ENCODE data around the gene ERCC3. TPM values are rescaled to one million over a fixed set of nuclear protein-coding genes. Genes with fewer than 3 reads are reported as not detected.

ERCC3 gene
- total RNA-seq, 1 donor from 2014 or later, result 22.4 TPM

DNA sequence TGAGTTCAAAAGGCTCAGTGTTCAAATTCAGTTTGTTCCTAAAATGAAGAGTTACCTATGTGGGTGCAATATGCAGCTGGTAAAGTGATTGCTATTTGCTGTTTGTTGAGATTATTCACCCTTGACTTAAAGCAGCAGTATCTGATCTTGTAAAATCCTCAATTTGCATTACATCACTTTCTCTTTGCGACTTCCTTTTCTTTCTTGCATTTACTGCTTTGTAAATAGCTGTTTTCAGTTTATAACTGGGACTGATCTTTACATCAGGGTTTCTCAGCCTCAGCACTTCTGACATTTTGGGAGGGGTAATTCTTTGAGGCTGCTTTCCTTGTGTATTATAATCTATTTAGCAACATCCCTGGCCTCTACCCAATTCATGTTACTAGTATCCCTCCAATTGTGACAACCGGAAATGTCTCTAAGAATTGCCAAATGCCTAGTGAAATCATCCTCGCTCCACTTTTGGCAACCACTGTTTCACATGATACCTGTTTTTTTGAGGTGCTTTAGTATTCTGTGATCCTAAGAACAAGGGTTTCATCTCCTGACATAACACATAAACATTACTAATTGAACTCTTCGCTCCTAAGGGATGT is 12.1 kb upstream of the ERCC3 start:
- H3K9me3 ChIP-seq (replicated peaks), result no peaks in the 10 kb centered on the region
- no peak overlapping the region for H3K27ac ChIP-seq (replicated peaks)
- no peak for DNase-seq
- TF ChIP-seq, protein P1, sequence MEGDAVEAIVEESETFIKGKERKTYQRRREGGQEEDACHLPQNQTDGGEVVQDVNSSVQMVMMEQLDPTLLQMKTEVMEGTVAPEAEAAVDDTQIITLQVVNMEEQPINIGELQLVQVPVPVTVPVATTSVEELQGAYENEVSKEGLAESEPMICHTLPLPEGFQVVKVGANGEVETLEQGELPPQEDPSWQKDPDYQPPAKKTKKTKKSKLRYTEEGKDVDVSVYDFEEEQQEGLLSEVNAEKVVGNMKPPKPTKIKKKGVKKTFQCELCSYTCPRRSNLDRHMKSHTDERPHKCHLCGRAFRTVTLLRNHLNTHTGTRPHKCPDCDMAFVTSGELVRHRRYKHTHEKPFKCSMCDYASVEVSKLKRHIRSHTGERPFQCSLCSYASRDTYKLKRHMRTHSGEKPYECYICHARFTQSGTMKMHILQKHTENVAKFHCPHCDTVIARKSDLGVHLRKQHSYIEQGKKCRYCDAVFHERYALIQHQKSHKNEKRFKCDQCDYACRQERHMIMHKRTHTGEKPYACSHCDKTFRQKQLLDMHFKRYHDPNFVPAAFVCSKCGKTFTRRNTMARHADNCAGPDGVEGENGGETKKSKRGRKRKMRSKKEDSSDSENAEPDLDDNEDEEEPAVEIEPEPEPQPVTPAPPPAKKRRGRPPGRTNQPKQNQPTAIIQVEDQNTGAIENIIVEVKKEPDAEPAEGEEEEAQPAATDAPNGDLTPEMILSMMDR (IDR thresholded peaks at IDR 0.05; ENCODE audit: borderline replicate concordance), result no peak
- H3K4me3 ChIP-seq, result no peak overlapping the region
- H3K27me3 ChIP-seq (ENCODE audit: low read depth), result no peaks in the 10 kb centered on the region
- intact Hi-C loops (cut with micrococcal nuclease), result no loop called here
- H3K4me1 ChIP-seq, result no peaks in the 10 kb centered on the region
- H3K36me3 ChIP-seq, result peaks cover 55% of the 10 kb centered on the region

DNA sequence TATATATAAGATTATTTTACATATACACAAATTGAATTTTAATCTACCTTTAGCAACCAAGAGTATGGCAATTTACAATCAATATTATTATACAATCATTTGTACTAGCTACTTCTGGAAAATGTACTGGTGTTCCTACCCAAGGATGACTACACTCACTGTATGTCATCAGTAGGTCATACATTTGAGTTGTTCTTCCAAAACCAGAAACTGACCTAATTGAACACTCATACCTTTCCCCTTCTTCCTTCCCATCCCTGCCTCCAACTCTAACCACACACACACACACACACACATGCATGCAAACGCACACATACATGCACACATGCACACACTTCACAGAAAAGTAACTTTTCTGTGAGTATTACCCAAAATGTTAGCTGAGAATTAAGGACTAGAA is 8.2 kb upstream of the ERCC3 start:
- Histone ChIP-seq H3K27ac (replicated peaks) (no peak overlapping the region), H3K4me1 (no peaks in the 10 kb centered on the region), H3K4me3 (no peak overlapping the region), H3K27me3 (ENCODE audit: low read depth) (no peaks in the 10 kb centered on the region), H3K36me3 (peaks cover 18% of the 10 kb centered on the region), H3K9me3 (replicated peaks) (no peaks in the 10 kb centered on the region)
- intact Hi-C loops (cut with micrococcal nuclease), result no loop called here
- TF ChIP-seq, protein P1 (IDR thresholded peaks at IDR 0.05; ENCODE audit: borderline replicate concordance), result no peak
- DNase-seq, result no peak

DNA sequence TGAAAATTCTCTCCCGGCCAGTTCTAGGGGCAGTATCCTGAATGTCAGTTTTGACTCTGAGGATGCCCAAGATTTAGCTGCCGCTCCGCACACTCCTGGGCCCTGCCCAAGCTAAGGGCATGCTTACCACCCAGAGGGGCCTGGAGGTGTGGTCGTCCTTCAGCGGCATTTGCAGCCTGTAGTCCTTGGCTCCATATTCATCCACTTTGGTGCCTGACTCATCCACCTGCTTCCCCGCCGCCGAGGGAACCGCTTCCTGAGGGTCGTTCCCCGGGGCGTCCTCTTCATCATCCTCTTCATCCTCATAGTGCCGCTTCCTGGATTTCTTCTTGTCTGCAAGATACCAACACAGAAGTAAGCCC is 577 bp downstream of the ERCC3 start:
- H3K9me3 ChIP-seq (replicated peaks), result no peaks in the 10 kb centered on the region
- no peaks in the 10 kb centered on the region for H3K27me3 ChIP-seq (ENCODE audit: low read depth)
- DNase-seq, result no peak
- H3K4me3 ChIP-seq, result peak overlapping the region; percentile 85
- H3K4me1 ChIP-seq, result peaks cover 25% of the 10 kb centered on the region
- intact Hi-C loops (cut with micrococcal nuclease), result no loop called here
- H3K36me3 ChIP-seq, result peaks cover 42% of the 10 kb centered on the region
- H3K27ac ChIP-seq (replicated peaks), result peak overlapping the region; percentile 82
- TF ChIP-seq, protein P1 (IDR thresholded peaks at IDR 0.05; ENCODE audit: borderline replicate concordance), result no peak

DNA sequence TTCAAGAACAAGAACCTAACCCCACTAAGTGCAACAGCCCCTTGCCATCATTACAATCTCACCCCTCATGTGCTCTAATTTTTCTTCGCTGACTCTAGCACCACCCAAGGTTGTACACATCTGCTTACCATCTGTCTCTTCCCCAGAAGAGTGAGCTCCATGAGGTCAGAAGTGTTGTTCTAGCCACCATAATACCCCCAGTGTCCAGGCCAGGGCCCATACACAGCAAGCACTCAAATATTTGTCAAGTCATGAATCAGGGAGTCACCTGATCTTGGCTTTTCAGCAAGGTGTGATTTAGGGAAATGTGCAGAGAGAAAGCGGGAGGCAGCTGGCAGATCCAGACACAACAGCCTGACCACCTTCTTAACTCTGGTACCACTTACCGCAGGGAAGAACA is 5.7 kb downstream of the ERCC3 start:
- Histone ChIP-seq H3K36me3 (peaks cover 93% of the 10 kb centered on the region), H3K27ac (replicated peaks) (no peak overlapping the region), H3K27me3 (ENCODE audit: low read depth) (no peaks in the 10 kb centered on the region), H3K9me3 (replicated peaks) (peaks cover 5% of the 10 kb centered on the region), H3K4me1 (peaks cover 9% of the 10 kb centered on the region), H3K4me3 (no peak overlapping the region)
- DNase-seq, result no peak
- intact Hi-C loops (cut with micrococcal nuclease), result no loop called here
- TF ChIP-seq, protein P1 (IDR thresholded peaks at IDR 0.05; ENCODE audit: borderline replicate concordance), result no peak

DNA sequence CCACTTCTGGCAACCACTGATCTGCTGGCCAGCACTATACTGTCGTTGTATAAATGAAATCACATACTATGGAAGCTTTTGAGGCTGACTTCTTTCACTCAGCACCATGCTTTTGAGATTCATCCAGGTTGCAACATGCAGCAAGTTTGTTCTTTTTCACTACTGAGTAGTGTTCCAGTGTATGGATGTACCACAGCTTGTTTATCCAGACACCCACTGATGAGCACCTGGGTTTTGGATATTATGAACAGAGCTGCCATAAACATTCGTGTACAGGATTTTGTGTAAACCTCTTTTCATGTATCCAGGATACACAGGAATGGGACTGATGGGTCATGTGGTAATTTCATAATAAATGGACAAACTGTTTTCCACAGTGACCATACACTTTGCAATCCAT is 10.7 kb downstream of the ERCC3 start:
- Histone ChIP-seq H3K9me3 (replicated peaks) (peaks cover 6% of the 10 kb centered on the region), H3K27ac (replicated peaks) (no peak overlapping the region), H3K27me3 (ENCODE audit: low read depth) (no peaks in the 10 kb centered on the region), H3K4me3 (no peak overlapping the region), H3K4me1 (no peaks in the 10 kb centered on the region), H3K36me3 (peaks cover 96% of the 10 kb centered on the region)
- no peak for DNase-seq
- TF ChIP-seq, protein P1 (IDR thresholded peaks at IDR 0.05; ENCODE audit: borderline replicate concordance), result no peak
- intact Hi-C loops (cut with micrococcal nuclease), result no loop called here

Data from left ventricle myocardium inferior (tissue), 1 donor.